Measurements from ENCODE around the gene LARGE1.

DNA sequence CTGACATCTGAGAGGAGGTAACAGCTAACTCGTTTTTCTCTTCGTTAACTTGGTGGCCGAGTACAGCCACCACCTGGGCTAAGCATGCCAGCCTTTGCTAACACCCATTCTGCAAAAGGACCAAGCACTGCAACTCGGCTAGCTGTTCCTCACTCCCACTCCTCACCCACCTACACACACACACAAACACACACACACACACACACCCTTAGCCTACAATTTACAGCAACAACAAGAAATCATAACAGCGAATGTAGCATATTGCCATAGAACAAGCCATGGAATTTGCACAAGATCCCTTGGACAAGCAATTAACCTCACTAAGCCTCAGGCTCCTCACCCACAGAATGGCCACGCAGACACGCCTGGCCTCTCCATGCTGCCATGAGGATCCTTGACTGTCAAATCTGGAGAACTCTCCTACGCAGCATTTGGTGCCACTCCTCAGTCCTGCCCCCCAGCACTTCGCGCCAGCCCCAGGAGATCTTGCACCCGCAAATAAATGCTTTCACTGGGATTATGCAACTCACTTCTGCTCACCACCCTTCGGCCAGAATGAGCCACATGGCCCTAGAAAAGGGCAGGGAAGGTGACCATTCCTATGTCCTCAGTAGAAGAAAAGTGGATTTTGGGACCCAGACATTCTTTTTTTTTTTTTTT lies 58.9 kb downstream of the LARGE1 start:
- TF ChIP-seq CTCF (IDR thresholded peaks at IDR 0.05) (no peak), POLR2A (IDR thresholded peaks at IDR 0.05) (no peak)

Data from Peyer's patch (tissue), 4 donors.